ENCODE measurements around the gene MYL2.
"Not testable (repeated sequence)": the region's sequence is repeated elsewhere in the genome, so short reads cannot be mapped to it uniquely, and the experiment has no call there.

Gene MYL2, protein sequence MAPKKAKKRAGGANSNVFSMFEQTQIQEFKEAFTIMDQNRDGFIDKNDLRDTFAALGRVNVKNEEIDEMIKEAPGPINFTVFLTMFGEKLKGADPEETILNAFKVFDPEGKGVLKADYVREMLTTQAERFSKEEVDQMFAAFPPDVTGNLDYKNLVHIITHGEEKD

DNA sequence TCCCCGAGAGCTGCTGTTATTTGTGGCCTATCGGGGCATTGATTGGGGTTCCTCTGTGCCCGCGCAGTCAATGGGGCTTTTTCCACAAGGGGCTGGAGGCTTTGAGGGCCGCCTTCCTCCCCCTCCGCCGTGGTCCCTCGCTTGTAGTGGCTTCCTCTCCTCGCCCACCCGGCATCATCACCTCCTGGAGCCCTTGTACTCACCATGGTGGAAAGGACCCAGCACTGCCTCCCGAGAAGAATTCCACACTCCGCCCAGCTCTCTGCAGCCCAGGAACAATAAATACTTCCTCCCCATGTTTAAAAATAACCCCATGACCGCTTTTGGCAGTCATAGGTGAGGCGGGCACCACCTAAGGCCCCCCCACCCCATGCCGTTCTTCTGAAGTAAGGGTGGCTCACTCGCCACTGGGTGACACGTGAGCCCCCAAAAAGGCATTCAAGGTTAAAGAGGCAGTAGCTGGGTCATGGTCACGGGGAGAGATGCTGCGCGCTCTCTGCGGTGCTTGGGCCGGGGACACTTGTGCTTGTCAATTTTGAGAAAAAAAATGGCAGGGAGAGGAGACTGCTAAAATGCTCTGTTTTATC, at the start of gene MYL2:
Gene MYL2, minus strand, starts transcription at position 256 of the 587 bp plus-strand sequence. Its CDS starts 50 bp downstream, at position 206.
- DNase-seq (ENCODE audit: low read depth) = no peak

DNA sequence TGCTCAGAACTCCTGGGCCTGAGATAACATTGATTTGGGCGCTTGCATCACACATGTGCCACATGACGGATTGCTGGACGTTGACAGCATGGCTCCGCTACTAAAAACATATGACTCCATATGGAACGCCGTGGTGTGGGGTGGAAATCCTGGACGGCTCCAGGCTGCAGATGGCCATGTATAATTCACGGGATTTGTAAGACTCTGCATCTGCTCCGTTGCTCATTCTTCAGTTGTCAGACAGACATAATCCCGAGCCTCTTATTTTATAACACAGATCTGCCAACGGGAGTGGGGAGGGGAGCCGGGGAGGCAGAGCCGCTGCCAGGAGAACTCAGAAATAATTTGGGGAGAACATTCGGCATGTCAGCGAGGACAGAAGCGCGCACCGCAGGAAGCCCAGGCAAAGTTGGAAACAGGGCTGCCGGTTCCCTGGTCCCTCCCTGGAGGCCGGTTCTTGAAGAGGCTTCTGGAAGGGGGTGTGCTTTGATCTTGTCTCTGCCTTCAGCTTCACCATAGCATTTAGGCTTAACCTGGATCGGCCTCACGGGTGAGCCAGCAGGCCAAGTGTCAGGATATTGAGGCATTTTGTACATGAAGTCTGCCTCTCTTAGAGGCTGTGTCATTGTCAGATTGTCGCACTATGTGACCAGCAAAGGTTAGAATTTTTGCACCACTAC, 45.8 kb upstream of the MYL2 start:
- no peak for DNase-seq (ENCODE audit: low read depth)

DNA sequence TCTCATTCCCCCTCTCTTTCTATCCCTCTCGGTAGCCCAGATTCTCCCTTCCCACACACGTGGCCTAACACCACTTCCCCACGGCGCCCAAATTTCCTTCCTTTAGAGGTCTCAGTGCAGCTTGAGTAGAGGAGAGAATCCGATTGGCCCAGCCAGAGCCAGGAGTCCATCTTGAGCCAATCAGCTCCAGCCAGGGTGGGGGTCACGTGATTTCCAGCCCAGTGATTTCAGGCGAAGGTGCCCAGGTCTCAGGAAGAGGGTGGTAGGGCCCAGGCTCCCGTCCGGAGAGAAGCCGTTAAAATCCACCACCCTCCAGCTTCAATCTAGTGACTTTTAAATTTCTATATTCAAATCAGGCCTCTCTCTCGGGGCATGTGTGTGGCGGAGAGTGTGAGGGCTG, 45.2 kb upstream of the MYL2 start:
- no peak for DNase-seq (ENCODE audit: low read depth)

DNA sequence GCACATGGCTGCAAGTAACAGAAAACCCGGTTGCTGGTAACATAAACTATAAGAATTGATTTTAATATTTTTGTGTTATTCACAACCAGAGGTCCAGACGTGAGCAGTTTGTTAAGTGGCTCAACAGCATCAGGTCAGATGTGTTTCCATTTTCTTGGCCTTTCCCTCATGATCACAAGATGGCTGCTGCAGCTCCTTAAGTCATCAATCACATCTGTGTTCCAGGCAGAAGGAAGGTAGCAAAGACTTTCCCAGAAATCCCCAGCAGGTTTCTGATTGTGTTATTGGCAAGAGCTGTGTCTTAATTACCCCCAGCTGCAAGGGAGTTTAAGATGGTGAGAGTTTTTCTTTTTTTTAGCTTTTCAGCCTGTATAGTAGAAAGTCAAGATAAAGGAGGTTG, 40.4 kb upstream of the MYL2 start:
- DNase-seq (ENCODE audit: low read depth) = no peak

DNA sequence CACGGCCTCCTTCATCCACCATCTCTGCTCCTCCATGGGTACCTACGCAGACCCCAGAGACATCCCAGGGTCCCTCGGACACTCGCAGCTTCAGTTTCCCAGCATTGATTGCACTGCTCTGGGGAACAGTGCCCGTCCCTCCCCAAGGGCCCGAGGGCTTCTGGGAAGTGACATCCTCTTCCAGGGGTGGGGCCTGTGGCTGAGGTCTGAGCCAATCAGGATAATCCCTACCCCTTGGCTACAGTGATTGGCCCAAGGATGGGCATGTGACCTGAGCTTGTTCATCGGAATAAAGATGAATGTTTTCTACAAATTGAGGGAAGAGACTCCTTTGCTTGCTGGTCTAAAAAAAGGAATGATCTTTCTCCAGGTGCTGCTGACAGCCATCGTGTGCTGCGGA, 37.3 kb upstream of the MYL2 start:
- no peak for DNase-seq (ENCODE audit: low read depth)

DNA sequence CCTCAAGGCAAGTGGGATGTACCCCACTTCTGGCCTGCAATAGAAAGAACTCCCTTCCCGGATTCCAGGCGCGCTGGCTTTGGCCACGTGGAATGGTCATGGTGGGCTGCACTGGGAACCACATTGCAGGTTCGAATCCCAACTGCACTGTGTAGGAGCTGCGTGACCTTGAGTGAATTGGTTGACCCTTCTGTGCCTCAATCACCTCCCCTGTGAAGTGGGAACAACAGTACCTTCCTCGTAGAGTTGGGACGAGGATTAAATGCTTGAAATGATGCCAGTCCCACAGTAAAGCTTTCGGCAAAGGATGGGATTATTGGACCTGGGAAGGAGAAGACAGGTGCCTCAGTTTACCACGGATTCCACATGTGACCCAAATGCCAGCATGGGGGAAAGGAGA, 36.8 kb upstream of the MYL2 start:
- no peak for DNase-seq (ENCODE audit: low read depth)

DNA sequence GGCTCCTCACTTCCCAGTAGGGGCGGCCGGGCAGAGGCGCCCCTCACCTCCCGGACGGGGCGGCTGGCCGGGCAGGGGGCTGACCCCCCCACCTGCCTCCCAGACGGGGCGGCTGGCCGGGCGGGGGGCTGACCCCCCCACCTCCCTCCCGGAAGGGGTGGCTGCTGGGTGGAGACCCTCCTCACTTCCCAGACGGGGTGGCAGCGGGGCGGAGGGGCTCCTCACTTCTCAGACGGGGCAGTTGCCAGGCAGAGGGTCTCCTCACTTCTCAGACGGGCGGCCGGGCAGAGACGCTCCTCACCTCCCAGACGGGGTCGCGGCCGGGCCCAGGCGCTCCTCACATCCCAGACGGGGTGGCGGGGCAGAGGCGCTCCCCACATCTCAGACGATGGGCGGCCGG, 30.5 kb upstream of the MYL2 start:
- not testable (repeated sequence) for DNase-seq (ENCODE audit: low read depth)

DNA sequence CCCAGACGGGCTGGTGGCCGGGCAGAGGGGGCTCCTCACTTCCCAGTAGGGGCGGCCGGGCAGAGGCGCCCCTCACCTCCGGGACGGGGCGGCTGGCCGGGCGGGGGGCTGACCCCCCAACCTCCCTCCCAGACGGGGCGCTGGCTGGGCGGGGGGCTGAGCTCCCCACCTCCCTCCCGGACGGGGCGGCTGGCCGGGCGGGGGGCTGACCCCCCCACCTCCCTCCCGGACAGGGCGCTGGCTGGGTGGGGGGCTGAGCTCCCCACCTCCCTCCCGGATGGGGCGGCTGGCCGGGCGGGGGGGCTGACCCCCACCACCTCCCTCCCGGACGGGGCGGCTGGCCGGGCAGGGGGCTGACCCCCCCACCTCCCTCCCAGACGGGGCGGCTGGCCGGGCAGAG, 30.1 kb upstream of the MYL2 start:
- DNase-seq (ENCODE audit: low read depth) = not testable (repeated sequence)

DNA sequence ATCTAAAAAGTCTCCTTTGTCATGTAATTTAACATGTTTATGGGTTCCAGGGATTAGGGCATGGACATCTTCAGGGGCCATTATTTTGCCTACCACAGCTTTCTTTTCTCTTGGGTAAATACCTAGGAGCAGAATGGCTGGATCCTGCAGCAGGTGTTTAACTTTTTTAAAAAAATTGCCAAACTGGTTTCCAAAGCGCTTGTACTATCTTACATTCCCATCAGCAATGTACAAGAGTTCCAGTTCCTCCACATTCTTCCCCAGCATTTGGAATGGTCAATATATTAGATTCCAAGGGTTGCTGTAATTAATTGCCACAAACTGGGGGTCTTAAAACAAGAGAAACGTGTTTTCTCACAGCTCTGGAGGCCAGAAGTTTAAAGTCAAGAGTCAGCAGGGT, 27.7 kb upstream of the MYL2 start:
- no peak for DNase-seq (ENCODE audit: low read depth)

DNA sequence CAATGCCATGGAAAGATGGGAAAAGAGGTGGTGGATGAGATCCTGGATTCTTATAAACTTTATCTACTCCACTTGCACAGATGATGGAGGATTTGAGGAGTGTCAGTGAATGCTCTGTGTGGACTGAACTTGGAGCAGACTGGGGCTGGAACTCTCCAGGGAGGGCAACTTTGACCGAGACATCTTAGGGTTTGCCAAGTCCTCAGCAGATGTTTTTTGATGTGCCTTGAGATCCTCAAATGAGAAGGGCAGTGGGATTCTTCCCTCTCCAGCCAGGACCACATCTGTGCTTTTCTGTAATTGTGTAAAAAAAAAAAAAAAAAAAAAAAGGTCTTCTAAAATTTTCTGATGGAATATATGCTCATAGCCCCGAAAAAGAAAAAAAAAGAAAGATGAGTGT, 23.0 kb upstream of the MYL2 start:
- no peak for DNase-seq (ENCODE audit: low read depth)

DNA sequence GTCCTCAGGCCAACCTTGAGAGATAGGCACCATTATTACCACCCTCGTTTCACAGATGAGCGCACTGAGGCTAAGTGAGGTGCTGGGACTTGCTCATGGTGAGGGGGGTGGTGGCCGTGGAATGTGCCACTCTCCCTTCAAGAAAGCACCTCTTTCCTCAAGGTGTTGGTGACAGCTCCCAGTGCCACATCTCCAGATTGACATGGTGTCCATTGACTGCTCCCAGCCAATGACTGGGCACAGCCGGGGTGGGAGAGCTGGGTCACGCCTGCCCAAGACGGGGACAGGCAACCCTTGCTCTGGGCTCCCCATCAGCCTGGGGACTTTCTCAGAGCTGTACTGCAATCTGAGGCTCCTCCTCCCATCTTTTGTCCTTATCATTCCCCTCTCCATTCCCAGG, 21.0 kb upstream of the MYL2 start:
- DNase-seq (ENCODE audit: low read depth) = no peak

DNA sequence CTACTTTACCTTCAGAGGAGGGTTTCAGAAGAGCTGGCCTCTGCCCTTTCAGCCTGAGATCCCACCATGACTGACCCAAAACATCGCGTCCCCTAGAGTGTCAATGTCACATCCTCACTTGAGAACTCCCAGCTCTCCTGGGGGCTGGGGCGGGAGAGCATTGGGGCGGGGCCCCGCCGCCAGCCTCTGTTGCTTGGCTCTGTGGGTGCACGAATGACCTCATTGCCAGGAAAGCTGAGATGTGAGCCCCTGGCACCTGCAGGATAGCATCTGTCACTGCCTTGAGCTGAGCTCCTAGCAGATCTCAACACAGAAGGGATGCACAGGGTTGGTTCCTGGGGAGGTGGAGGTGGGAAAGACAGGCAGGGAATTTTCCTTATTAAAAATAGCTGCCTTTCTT, 20.6 kb upstream of the MYL2 start:
- DNase-seq (ENCODE audit: low read depth) = no peak

DNA sequence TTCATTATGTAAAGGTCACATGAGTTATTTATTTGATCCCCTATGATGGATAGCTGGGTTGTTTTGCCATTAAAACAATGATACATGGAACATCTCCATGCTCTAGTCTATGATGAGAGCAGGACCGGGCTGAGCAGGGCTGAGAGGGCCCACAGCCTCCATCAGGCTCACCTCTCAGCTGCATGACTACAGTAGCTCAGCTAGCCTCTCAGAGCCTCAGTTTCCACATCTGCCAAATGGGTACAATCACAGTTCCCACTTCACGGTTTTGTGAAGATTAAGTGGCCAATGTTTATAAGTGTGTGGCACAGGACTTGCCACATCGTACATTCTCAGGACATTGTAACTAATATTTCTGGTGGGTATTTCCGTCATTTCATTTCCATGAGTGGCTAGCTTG, 19.9 kb upstream of the MYL2 start:
- no peak for DNase-seq (ENCODE audit: low read depth)

DNA sequence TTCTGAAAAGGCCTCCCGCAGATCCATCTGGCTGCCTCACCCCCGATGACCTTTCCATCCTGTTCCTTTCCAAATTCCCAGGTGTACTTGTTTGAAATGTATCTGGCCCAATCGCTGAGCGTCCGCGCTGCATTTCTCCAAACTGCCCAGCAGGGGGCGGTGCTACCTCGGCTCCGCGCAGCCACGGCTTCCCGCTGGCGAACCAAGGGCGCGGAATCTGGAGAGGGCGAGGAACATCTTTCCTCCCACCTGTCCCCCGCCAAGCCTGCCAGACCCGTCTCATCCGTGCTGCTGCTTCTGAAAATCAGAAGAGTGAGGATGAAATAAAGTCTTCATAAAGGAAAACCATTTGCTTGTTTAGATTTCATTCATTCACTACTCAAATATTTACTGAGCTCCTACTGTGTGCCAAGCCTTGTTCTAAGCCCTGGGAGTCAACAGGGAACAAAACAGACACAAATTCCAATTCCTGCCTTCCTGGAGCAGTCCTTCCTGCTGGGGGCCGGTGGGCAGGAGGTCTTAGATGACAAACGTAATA, 16.8 kb upstream of the MYL2 start:
- DNase-seq (ENCODE audit: low read depth) = peak; percentile 7

DNA sequence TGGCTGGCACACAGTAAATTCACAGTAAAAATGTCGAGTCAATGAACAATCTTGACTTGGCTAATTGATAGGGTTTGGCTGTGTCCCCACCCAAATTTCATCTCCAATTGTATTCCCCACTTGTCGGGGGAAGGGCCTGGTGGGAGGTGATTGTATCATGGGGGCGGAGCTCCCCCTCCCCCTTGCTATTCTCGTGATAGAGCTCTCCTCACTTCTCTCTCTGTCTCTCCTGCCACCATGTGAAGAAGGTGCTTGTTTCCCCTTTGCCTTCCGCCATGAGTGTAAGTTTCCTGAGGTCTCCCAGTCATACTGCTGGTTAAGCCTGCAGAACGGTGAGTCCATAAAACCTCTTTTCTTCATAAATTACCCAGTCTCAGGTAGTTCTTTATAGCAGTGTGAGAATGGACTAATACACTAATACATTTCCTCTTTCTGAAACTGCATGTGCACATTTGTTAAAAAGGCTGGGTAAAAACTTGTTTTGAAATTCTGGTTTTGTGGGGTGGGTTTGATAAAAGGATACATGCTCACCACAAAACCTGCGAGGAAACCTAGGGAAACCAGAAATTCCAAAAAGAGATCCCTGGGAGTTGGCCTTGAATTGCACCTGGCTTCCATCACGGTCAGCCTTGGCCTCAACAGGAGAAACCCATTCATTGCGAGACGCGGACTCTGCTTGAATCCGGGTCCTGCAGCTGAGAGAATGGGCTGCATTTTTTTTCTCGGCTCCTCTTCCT, 16.2 kb upstream of the MYL2 start:
- no peak for DNase-seq (ENCODE audit: low read depth)

DNA sequence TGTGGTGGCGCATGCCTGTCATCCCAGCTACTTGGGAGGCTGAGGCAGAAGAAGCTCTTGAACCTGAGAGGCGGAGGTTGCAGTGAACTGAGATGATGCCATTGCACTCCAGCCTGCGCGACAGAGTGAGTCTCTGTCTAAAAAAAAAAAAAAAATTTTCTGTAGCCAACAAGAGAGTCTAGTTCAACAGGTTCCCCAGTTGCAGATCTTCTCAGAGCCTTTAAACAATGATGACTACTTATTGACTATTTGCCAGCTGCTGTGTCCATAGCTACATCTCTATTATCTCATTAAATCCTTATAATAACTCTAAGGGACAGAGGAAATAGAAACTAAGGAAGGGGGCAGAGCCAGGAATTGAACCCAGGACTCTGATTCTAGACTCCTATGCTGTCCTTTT, 15.2 kb upstream of the MYL2 start:
- DNase-seq (ENCODE audit: low read depth) = no peak

DNA sequence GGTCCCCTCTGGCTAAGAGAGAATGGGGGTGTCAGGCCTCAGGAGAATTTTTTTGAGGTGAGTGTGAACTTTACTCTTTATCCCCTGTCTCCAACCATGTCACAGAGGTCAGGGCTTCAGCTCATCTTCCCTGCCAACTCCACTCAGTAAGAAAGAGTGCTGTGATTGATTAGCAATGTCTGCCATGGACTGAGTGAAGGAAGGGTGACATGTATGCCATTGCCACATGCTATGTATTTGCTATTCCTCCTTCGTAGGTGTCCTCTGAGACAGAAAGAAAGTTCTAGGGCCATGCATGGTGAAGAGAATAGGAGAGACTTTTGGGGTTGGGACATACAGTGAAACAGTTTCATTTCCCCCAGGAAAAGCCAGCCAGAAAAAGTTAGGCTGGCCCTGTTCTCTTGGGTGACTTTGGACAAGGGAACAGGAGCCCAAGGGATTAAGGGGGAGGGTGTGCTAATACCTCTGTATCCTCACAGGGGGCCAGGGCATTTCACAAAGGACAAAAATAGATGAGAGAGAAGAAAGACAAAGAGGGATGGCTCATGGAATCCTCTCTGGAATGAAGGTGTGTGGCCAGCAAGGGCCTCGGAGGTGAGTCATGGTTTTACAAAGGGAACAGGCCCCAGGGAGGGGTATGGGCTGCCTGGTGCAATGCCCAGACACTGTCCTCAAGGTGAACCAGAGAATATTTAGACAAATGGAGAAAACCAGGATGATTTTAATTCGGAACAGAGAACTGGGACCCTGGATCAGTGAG, 13.9 kb upstream of the MYL2 start:
- no peak for DNase-seq (ENCODE audit: low read depth)

DNA sequence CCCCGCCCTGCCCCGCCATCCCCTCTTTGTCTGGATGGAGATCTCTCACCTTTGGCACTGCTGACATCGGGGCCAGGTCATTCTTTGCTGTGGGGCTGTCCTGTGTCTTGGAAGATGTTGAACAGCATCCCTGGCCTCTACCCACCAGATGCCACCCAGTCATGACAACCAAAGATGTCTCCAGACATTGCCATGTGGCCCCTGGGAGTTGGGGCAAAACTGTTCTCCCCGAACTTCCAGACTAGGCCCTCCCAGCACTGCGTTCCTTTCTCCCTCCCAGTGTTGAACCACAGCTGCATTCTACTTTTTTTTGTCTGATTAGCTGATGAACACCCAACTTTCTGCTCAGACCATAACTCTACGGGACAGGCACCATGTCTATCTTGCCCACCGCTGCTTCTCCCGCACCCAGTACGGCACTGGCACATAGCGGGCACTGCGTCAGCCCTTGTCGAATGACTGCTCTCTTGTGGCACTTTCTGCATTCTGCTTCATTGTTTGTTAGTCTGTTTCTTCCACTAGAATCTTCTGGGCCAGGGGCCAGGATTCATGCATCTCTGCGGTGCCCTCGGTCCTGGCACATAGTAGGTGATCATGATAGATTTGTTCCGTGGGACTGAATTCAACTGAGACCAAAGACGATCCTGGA, 13.1 kb upstream of the MYL2 start:
- DNase-seq (ENCODE audit: low read depth) = no peak

DNA sequence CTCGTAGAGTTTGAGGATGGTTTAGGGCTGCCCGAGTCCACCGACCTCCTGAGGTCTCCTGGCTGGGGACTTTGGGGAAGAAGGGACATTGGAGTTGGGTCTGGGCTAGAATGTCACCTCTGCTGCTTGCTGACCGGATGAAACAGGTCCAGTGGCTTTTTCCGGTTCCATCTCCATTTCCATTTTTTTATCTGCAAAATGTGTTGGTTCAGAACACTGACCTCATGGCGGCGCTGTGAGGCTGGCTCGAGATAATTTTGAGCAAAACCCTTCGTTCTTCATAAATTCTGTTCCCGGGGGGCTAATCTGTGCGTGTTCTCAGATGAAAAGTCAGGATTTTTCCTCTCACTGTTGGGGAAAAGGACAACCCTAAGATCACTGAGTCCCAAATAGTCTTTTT, 11.7 kb upstream of the MYL2 start:
- DNase-seq (ENCODE audit: low read depth) = no peak

DNA sequence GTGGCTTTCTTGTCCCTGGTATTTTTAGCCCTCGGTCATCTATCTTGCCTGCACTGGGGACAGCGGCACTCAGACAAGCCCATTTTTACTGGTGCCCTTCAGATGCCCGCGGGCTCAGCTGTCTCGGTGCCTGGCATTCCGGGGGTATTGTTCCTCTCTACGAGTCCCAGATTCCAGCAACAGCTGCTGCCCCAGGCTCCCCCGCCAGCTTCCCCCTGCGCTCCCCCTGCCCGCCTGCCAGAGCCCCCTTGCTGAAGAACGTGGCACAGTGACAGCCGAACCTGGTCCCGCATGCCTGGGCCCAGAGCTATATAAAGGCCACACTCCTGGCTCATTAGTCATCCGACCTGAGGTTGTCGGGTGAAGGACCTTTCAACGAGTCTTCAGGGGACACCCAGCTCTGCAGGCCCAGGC, 10.9 kb upstream of the MYL2 start:
- no peak for DNase-seq (ENCODE audit: low read depth)

Data from stromal cell of bone marrow (primary cell).